ENCODE results near the gene RPL23.

DNA sequence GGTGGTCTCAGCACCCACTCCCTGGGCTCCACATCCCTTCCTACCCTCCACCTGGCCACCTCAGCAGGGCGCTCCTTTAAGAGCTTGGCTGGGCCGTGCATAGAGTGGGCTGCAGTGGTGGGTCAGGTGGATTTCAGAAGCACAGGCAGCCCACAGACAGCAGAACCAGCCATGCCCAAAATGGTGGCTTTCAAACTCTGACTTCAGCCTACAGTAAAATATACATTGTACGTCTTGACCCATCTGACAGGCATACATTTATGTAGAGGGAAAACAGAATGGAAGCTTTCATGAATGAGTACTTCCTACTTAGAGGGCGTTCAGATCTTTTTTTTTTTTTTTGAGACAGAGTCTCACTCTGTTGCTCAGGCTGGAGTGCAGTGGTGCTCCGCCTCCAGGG, 45.9 kb upstream of the RPL23 start:
- TF ChIP-seq POLR2A (IDR thresholded peaks at IDR 0.05) (no peak), EP300 (IDR thresholded peaks at IDR 0.05) (no peak), POLR2AphosphoS5 (IDR thresholded peaks at IDR 0.05) (no peak)

Measured in suprapubic skin (tissue), 4 donors.